Fibroblast of lung (primary cell): Measurements from ENCODE around the gene CEP63. TPM values are rescaled to one million over a fixed set of nuclear protein-coding genes. Genes with fewer than 3 reads are reported as not detected.

Experiments used
- DNase-seq, 2 donors: peaks; one replicate each; pipeline versions ENCODE4 v3.0.0 to v3.0.0-alpha.2; 2010; ENCODE audit warnings: low read depth in 2 of 2
- H2AFZ ChIP-seq: 2 replicates; pipeline ENCODE4 v1.5.1; 2012; ENCODE audit warnings: low read length, control low read depth, inconsistent platforms
- H3K27ac ChIP-seq: 2 replicates; pipeline ENCODE4 v1.5.1; 2011; ENCODE audit warnings: low read length, control low read depth; ENCODE audit not compliant: insufficient read depth
- H3K27me3 ChIP-seq: 2 replicates; pipeline ENCODE4 v1.5.1; 2011; ENCODE audit warnings: mild to moderate bottlenecking, low read length; ENCODE audit not compliant: control insufficient read depth, insufficient read depth
- H3K36me3 ChIP-seq: 2 replicates; pipeline ENCODE4 v1.5.1; 2011; ENCODE audit warnings: low read length; ENCODE audit not compliant: control insufficient read depth, insufficient read depth
- H3K4me1 ChIP-seq: 2 replicates; pipeline ENCODE4 v1.5.1; 2011; ENCODE audit warnings: low read length; ENCODE audit not compliant: control insufficient read depth, insufficient read depth; ENCODE audit errors: extremely low read depth
- H3K4me2 ChIP-seq: 2 replicates; pipeline ENCODE4 v1.5.1; 2011; ENCODE audit warnings: low read length, control low read depth; ENCODE audit not compliant: insufficient read depth; ENCODE audit errors: extremely low read depth
- H3K4me3 ChIP-seq, 4 experiments: fragments of 200-600 bp in 1 of 4; sonication (generic) in 1 of 4; replicated peaks in 1 of 4; 2 replicates each; pipeline ENCODE4 v1.5.1; 2011 to 2016; ENCODE audit warnings: low read length in 4 of 4, low read depth in 3 of 4, mild to moderate bottlenecking in 3 of 4, control low read depth in 2 of 4, inconsistent platforms in 1 of 4, mixed read lengths in 1 of 4; ENCODE audit not compliant: insufficient read depth in 1 of 4; ENCODE audit errors: control extremely low read depth in 1 of 4
- H3K79me2 ChIP-seq: 2 replicates; pipeline ENCODE4 v1.5.1; 2012; ENCODE audit warnings: mild to moderate bottlenecking, low read length, inconsistent platforms; ENCODE audit not compliant: control insufficient read depth, insufficient read depth
- H3K9ac ChIP-seq: 2 replicates; pipeline ENCODE4 v1.5.1; 2011; ENCODE audit warnings: mild to moderate bottlenecking, low read length, control low read depth; ENCODE audit not compliant: insufficient read depth
- H3K9me3 ChIP-seq: 2 replicates; pipeline ENCODE4 v1.5.1; 2012; ENCODE audit warnings: low read depth, low read length; ENCODE audit not compliant: control insufficient read depth, insufficient read depth
- H4K20me1 ChIP-seq: 2 replicates; pipeline ENCODE4 v1.5.1; 2011; ENCODE audit warnings: low read length; ENCODE audit not compliant: control insufficient read depth, insufficient read depth; ENCODE audit errors: extremely low read depth
- EZH2 ChIP-seq: IDR thresholded peaks from 2 replicates; pipeline ENCODE4 v1.5.1; 2012; ENCODE audit warnings: low read length, control low read depth, mild to moderate bottlenecking; ENCODE audit errors: missing control alignments
- polyA plus RNA-seq, 2 donors: library from polyadenylated mRNA; depleted of rRNA in 1 of 2; stranded (reverse) in 1 of 2; unstranded in 1 of 2; fragments of >200 nt; gene quantifications; 2 replicates each; pipeline ENCODE4 v1.2.1, GENCODE V29; 2011 to 2012; ENCODE audit warnings: missing spikeins in 1 of 2
- total RNA-seq: library from RNA; depleted of rRNA; stranded (reverse); fragments of >200 nt; gene quantifications from 2 replicates; pipeline ENCODE4 v1.2.1, GENCODE V29; 2014
- TF ChIP-seq, protein P1 (sequence below), 2 donors: IDR thresholded peaks in 1 of 2; conservative IDR thresholded peaks in 1 of 2; 1 replicate in 1 of 2; 2 replicates in 1 of 2; pipeline ENCODE4 v1.5.1; 2011 to 2012; ENCODE audit warnings: low read length in 2 of 2, control low read depth in 1 of 2, inconsistent platforms in 1 of 2, low read depth in 1 of 2, mild to moderate bottlenecking in 1 of 2

Gene CEP63
- total and polyA plus RNA-seq, 2 donors (not counting 1 experiment from before 2014, with no cell fraction given), result 22.3 to 26.4 TPM

DNA sequence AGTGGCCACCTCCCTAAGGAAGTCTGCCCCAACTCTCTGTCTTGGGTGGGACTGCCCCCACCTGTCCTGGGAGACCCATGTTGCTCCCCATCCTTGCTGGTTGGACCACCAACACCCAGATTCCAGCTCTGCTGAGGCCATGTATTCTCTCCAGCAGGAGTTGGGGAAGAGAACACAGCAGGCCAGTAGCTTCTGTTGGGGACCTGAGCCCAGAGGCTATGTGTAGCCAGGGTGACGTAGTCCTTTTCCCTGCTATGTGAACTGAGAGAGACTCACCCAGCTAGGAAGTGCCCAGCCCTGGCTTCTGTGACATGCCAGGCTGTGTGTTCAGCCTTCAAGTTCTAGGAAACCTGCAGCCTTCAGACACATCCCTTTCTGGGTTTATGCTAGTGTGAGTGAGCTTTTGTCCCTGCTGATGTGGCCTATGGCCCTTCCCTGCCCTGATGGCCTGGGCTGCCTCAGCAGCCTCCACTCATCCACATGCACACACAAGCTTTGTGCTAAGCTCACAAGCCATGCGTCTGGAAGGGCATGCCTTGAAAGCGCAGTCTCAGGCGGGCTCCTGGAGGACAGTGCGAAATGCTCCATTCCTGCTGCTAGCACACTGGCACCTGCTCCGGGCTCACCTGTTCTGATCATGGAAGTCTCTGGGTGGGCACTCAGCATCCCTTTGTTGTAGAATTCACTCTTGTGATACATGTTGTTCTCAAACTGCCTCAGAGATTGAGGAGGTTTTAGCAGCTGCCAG lies 122.3 kb downstream of the CEP63 start:
- Histone ChIP-seq H3K4me2 (no peak overlapping the region), H4K20me1 (no peaks in the 10 kb centered on the region), H3K79me2 (no peaks in the 10 kb centered on the region), H3K36me3 (no peaks in the 10 kb centered on the region), H3K4me1 (no peaks in the 10 kb centered on the region), H2AFZ (no peak overlapping the region), H3K9ac (no peak overlapping the region), H3K4me3 (no peak overlapping the region), H3K27ac (no peak overlapping the region), H3K9me3 (no peaks in the 10 kb centered on the region), H3K27me3 (peaks cover 3% of the 10 kb centered on the region)
- no peak for TF ChIP-seq EZH2
- TF ChIP-seq, protein P1, sequence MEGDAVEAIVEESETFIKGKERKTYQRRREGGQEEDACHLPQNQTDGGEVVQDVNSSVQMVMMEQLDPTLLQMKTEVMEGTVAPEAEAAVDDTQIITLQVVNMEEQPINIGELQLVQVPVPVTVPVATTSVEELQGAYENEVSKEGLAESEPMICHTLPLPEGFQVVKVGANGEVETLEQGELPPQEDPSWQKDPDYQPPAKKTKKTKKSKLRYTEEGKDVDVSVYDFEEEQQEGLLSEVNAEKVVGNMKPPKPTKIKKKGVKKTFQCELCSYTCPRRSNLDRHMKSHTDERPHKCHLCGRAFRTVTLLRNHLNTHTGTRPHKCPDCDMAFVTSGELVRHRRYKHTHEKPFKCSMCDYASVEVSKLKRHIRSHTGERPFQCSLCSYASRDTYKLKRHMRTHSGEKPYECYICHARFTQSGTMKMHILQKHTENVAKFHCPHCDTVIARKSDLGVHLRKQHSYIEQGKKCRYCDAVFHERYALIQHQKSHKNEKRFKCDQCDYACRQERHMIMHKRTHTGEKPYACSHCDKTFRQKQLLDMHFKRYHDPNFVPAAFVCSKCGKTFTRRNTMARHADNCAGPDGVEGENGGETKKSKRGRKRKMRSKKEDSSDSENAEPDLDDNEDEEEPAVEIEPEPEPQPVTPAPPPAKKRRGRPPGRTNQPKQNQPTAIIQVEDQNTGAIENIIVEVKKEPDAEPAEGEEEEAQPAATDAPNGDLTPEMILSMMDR (conservative IDR thresholded peaks at IDR 0.05 in 1 of 2, IDR thresholded peaks at IDR 0.05 in 1 of 2; ENCODE audit: low read depth in 1 of 2, low read length in 2 of 2), result no peak
- no peak for DNase-seq

DNA sequence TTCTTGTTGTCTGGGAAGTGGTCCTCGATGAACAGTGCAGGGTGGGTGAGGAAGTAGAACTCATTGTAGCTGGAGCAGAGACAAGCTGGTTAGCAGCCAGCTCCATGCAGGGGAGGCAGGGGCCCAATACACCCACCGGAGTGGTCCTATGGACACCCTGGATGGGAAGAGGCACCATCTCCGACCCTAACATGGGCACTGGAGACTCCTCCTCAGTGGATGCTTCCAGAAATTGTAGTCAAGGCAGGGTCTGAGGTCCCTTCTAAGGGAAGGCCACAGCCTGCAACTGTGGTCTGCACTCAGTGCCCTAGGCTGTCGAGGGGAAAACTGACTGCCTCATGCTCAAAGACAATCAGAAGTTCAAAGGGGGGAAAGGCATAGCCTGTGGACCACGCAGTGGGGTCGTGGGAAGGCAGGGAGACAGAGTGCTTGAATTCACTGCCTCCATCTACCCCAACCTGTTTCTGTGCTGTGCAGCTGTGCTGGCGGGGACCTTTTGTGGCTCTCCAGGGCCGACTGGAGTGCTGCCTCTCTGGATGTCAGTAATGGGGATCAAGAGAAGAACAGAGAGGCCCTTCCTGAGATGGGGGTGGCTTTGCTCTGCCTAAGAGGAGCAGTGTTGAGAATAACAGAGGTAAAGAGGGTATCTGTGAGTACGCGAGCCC lies 123.0 kb downstream of the CEP63 start:
- no peak for TF ChIP-seq EZH2
- TF ChIP-seq, protein P1 (conservative IDR thresholded peaks at IDR 0.05 in 1 of 2, IDR thresholded peaks at IDR 0.05 in 1 of 2; ENCODE audit: low read depth in 1 of 2, low read length in 2 of 2), result no peak
- DNase-seq, result no peak
- Histone ChIP-seq H3K79me2 (no peaks in the 10 kb centered on the region), H3K36me3 (no peaks in the 10 kb centered on the region), H3K9ac (no peak overlapping the region), H4K20me1 (no peaks in the 10 kb centered on the region), H3K4me1 (no peaks in the 10 kb centered on the region), H3K9me3 (no peaks in the 10 kb centered on the region), H3K4me3 (no peak overlapping the region), H2AFZ (no peak overlapping the region), H3K27me3 (peaks cover 3% of the 10 kb centered on the region), H3K4me2 (no peak overlapping the region), H3K27ac (no peak overlapping the region)

DNA sequence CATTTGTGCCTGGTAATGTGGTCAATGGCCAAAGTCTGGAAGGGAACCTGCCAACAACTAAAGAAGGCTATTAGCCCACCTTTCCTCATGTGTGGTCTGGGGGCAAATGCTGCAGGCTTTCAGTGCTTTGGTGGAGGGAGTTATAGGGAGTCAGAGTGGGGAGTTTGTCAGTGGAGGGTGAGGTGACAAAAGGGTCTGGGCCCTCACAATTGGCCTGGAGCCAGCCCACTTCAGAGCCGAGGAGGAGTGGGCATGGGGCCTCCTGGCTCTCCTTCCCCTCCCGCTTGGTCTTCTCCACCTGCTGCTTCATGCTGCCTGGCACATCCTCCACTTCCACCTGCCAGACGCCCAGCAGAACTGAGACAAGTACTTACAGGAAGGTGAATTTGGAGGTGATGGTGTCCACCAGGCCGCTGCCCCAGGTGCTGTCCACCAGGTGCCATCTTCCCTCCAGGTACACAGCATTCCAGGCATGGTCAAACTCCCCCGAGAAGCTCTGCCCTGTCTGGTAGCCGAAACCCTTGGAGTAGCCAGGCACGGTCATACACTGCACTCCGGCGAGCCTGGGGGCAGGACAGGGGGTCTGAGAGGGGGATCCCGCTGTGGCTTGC lies 124.1 kb downstream of the CEP63 start:
- no peak for TF ChIP-seq EZH2
- TF ChIP-seq, protein P1 (conservative IDR thresholded peaks at IDR 0.05 in 1 of 2, IDR thresholded peaks at IDR 0.05 in 1 of 2; ENCODE audit: low read depth in 1 of 2, low read length in 2 of 2), result no peak
- H3K36me3 ChIP-seq, result no peaks in the 10 kb centered on the region
- no peak overlapping the region for H2AFZ ChIP-seq
- H3K4me3 ChIP-seq, result no peak overlapping the region
- peaks cover 3% of the 10 kb centered on the region for H3K27me3 ChIP-seq
- H3K4me2 ChIP-seq, result no peak overlapping the region
- H3K9ac ChIP-seq, result no peak overlapping the region
- H3K9me3 ChIP-seq, result no peaks in the 10 kb centered on the region
- H3K4me1 ChIP-seq, result no peaks in the 10 kb centered on the region
- no peaks in the 10 kb centered on the region for H4K20me1 ChIP-seq
- H3K27ac ChIP-seq, result no peak overlapping the region
- no peak for DNase-seq
- no peaks in the 10 kb centered on the region for H3K79me2 ChIP-seq
